K562 (cell line): ENCODE results near the gene HERPUD2. TPM values are rescaled to one million over a fixed set of nuclear protein-coding genes. Genes with fewer than 3 reads are reported as not detected.

Experiments
- ATAC-seq: fragments of 200-7000 bp; cut with Tn5 transposase; 3 replicates; pipeline ENCODE4 v1.9.1; 2020; ENCODE audit warnings: moderate library complexity
- BruUV-seq: library from RNA; stranded (reverse); fragments of 400-500 nt; replicated peaks from 2 replicates; lab custom pipeline; 2021; lab: Mats Ljungman, UMichigan
- CTCF ChIA-PET: fragments of 300-600 bp; formaldehyde crosslinking; extraction: SDS; loops from one replicate; lab custom pipeline; 2021; ENCODE audit warnings: low intra/inter-chr PET ratio; lab: Yijun Ruan, JAX
- POLR2A ChIA-PET: fragments of 300-600, 350-650 bp; sonication (Branson Sonifier 250); formaldehyde crosslinking; extraction: SDS; loops from one replicate; lab custom pipeline; 2021; ENCODE audit warnings: antibody characterized with exemption, inconsistent platforms; lab: Yijun Ruan, JAX
- DNase-seq, 4 experiments: peaks; one replicate each; pipeline versions ENCODE4 v3.0.0 to v3.0.0-alpha.2; 2011 to 2018; ENCODE audit warnings: low spot score in 3 of 4, mixed read lengths in 3 of 4; ENCODE audit errors: extremely low read depth in 1 of 4
- FAIRE-seq: peaks from 2 replicates; lab custom pipeline; 2011; peaks lifted over from hg19 to GRCh38; lab: Jason Lieb, UNC
- H2AFZ ChIP-seq: 2 replicates; pipeline ENCODE4 v1.6.0; 2011; ENCODE audit warnings: low read depth, low read length, control low read depth, inconsistent platforms
- H3K27ac ChIP-seq: fragments of 200-600 bp; 3 replicates; pipeline ENCODE4 v1.8.0; 2011; ENCODE audit warnings: low read depth, mild to moderate bottlenecking, control low read depth, inconsistent platforms, low read length, moderate library complexity, mixed read lengths; ENCODE audit errors: extremely low read depth
- H3K27me3 ChIP-seq, 2 experiments: fragments of 300-600 bp in 1 of 2; 2 replicates in 1 of 2; 3 replicates in 1 of 2; pipeline versions ENCODE4 v1.6.0 to v1.8.0; 2011; ENCODE audit warnings: inconsistent platforms in 2 of 2, low read length in 2 of 2, mild to moderate bottlenecking in 1 of 2, mixed read lengths in 1 of 2, moderate library complexity in 1 of 2; ENCODE audit not compliant: control insufficient read depth in 2 of 2, insufficient read depth in 2 of 2
- H3K36me3 ChIP-seq: fragments of 300-600 bp; 3 replicates; pipeline ENCODE4 v1.8.0; 2011; ENCODE audit warnings: mild to moderate bottlenecking, low read length, inconsistent platforms; ENCODE audit not compliant: control insufficient read depth, insufficient read depth
- H3K4me1 ChIP-seq, 2 experiments: fragments of 200-600 bp in 1 of 2; replicated peaks in 1 of 2; 2 replicates in 1 of 2; 3 replicates in 1 of 2; pipeline versions ENCODE4 v1.5.1 to v1.8.0; 2011; ENCODE audit warnings: inconsistent platforms in 2 of 2, low read length in 2 of 2, mild to moderate bottlenecking in 1 of 2, mixed read lengths in 1 of 2, moderate library complexity in 1 of 2; ENCODE audit not compliant: control insufficient read depth in 2 of 2, insufficient read depth in 2 of 2
- H3K4me2 ChIP-seq: 2 replicates; pipeline ENCODE4 v1.6.1; 2011; ENCODE audit warnings: low read length, control low read depth, inconsistent platforms, mixed read lengths; ENCODE audit not compliant: insufficient read depth
- H3K4me3 ChIP-seq: fragments of 200-600 bp; sonication (generic), shearing (Covaris generic); 2 replicates; pipeline ENCODE4 v1.5.1; 2016; ENCODE audit warnings: control low read depth, inconsistent platforms
- H3K79me2 ChIP-seq: fragments of 200-600 bp; 3 replicates; pipeline ENCODE4 v1.8.0; 2011; ENCODE audit warnings: low read length, inconsistent platforms; ENCODE audit not compliant: control insufficient read depth, insufficient read depth
- H3K9ac ChIP-seq, 2 experiments: 2 replicates each; pipeline versions ENCODE4 v1.6.0 to v1.6.1; 2011; ENCODE audit warnings: low read depth in 2 of 2, low read length in 2 of 2, control low read depth in 1 of 2, inconsistent platforms in 1 of 2, mild to moderate bottlenecking in 1 of 2, mixed read lengths in 1 of 2; ENCODE audit not compliant: insufficient read depth in 1 of 2
- H3K9me1 ChIP-seq: one replicate; pipeline ENCODE4 v1.6.0; 2011; ENCODE audit warnings: inconsistent platforms, mild to moderate bottlenecking, low read length, moderate library complexity; ENCODE audit not compliant: control insufficient read depth, insufficient read depth
- H3K9me3 ChIP-seq: replicated peaks from 2 replicates; pipeline ENCODE4 v1.5.1; 2011; ENCODE audit warnings: low read depth, low read length, inconsistent platforms; ENCODE audit not compliant: control insufficient read depth, insufficient read depth
- H4K20me1 ChIP-seq: replicated peaks from 2 replicates; pipeline ENCODE4 v1.6.1; 2011; ENCODE audit warnings: low read length, inconsistent platforms, mixed read lengths; ENCODE audit not compliant: control insufficient read depth, insufficient read depth
- BACH1 ChIP-seq: fragments of 200-800 bp; sonication (Bioruptor generic); IDR thresholded peaks from 2 replicates; pipeline ENCODE4 v1.6.1; 2016; ENCODE audit warnings: missing genetic modification characterization, missing compliant biosample characterization
- CXXC5 ChIP-seq: fragments of 250-450 bp; sonication (Bioruptor Pico); IDR thresholded peaks from 2 replicates; pipeline ENCODE4 v1.8.0; 2022; ENCODE audit warnings: inconsistent platforms, mild to moderate bottlenecking, moderate library complexity
- E2F4 ChIP-seq: sonication (generic); formaldehyde crosslinking; IDR thresholded peaks from 2 replicates; pipeline ENCODE4 v1.8.0; 2022; ENCODE audit warnings: mild to moderate bottlenecking, low read depth, missing genetic modification reagents
- FOXA3 ChIP-seq, 2 experiments: fragments of 450-650 bp in 1 of 2; sonication (generic) in 1 of 2; formaldehyde crosslinking; IDR thresholded peaks in 1 of 2; conservative IDR thresholded peaks in 1 of 2; 2 replicates each; pipeline versions ENCODE4 v1.4.0 to v1.8.0; 2020 to 2022; ENCODE audit warnings: mild to moderate bottlenecking in 2 of 2, missing genetic modification reagents in 1 of 2
- ILF3 ChIP-seq: fragments of 450-650 bp; IDR thresholded peaks from 2 replicates; pipeline ENCODE4 v1.6.1; 2018; ENCODE audit warnings: antibody characterized with exemption, mild to moderate bottlenecking, moderate library complexity, borderline replicate concordance
- ILK ChIP-seq: fragments of 450-650 bp; IDR thresholded peaks from 2 replicates; pipeline ENCODE4 v1.6.1; 2016; ENCODE audit warnings: missing genetic modification characterization, low read depth, mild to moderate bottlenecking, missing compliant biosample characterization, moderate library complexity, borderline replicate concordance
- LARP7 ChIP-seq: fragments of 450-650 bp; IDR thresholded peaks from 2 replicates; pipeline ENCODE4 v1.6.1; 2016
- MCM5 ChIP-seq: fragments of 450-650 bp; IDR thresholded peaks from 2 replicates; pipeline ENCODE4 v1.6.1; 2016; ENCODE audit warnings: low read depth
- PHB ChIP-seq: fragments of 250-450 bp; sonication (Bioruptor Pico); IDR thresholded peaks from 2 replicates; pipeline ENCODE4 v1.5.0; 2021
- SMARCE1 ChIP-seq: fragments of 450-650 bp; IDR thresholded peaks from 2 replicates; pipeline ENCODE4 v1.7.1; 2016; ENCODE audit warnings: mild to moderate bottlenecking
- XRCC4 ChIP-seq: IDR thresholded peaks from one replicate; pipeline ENCODE4 v1.6.1; 2011; ENCODE audit not compliant: insufficient read depth, insufficient read length; ENCODE audit errors: extremely low read depth
- YBX1 ChIP-seq: fragments of 450-650 bp; IDR thresholded peaks from 2 replicates; pipeline ENCODE4 v1.7.1; 2016; ENCODE audit warnings: mild to moderate bottlenecking
- YY1 ChIP-seq, 3 experiments: IDR thresholded peaks; 2 replicates each; pipeline ENCODE4 v1.6.1; 2011; ENCODE audit warnings: low read length in 2 of 3, mild to moderate bottlenecking in 2 of 3, moderate library complexity in 2 of 3, borderline replicate concordance in 1 of 3, control low read depth in 1 of 3, low read depth in 1 of 3; ENCODE audit not compliant: insufficient read depth in 3 of 3, insufficient replicate concordance in 2 of 3, control insufficient read depth in 1 of 3, insufficient read length in 1 of 3; ENCODE audit errors: extremely low read depth in 1 of 3
- ZNF24 ChIP-seq: fragments of 450-650 bp; IDR thresholded peaks from 2 replicates; pipeline ENCODE4 v1.6.1; 2016
- ZNF274 ChIP-seq: IDR thresholded peaks from 2 replicates; pipeline ENCODE4 v1.6.1; 2011; ENCODE audit warnings: low read depth, mild to moderate bottlenecking, low read length, moderate library complexity, borderline replicate concordance
- ZNF444 ChIP-seq: fragments of 250-450 bp; sonication (Bioruptor Pico); IDR thresholded peaks from 2 replicates; pipeline ENCODE4 v1.4.0; 2020; ENCODE audit warnings: mild to moderate bottlenecking, moderate library complexity
- ZNF583 ChIP-seq: fragments of 250-450 bp; sonication (Bioruptor Pico); IDR thresholded peaks from 2 replicates; pipeline ENCODE4 v1.4.0; 2020
- ZNF780A ChIP-seq: fragments of 250-450 bp; sonication (Bioruptor Pico); IDR thresholded peaks from 2 replicates; pipeline ENCODE4 v1.5.0; 2021; ENCODE audit warnings: mild to moderate bottlenecking
- WGBS: fragments of 100-300 bp; shearing (Covaris generic); methylation state at CpG from one replicate; pipeline ENCODE4 v1.1.6; 2016; ENCODE audit warnings: low coverage, mixed read lengths; ENCODE audit not compliant: insufficient coverage; ENCODE audit errors: missing lambda C conversion rate; 5-methylcytosine and 5-hydroxymethylcytosine counted together
- in situ Hi-C: fragments of 300-500 bp; cut with MboI; formaldehyde crosslinking; loops from 4 replicates; pipeline ENCODE4 v1.15.0; 2018; ENCODE audit warnings: inconsistent platforms, mixed read lengths
- intact Hi-C: fragments of 100-400 bp; cut with micrococcal nuclease; formaldehyde crosslinking; loops from 2 replicates; pipeline ENCODE4 v1.14.2; 2022
- polyA plus RNA-seq, 8 experiments: library from polyadenylated mRNA; depleted of rRNA in 4 of 8; stranded (reverse) in 5 of 8; unstranded in 3 of 8; fragments of >200 nt; fragmentation: Nextera tagmentation in 2 of 8; fragmentation: Illumina TruSeq in 1 of 8; extraction: Ambion mirVana in 2 of 8; extraction: Trizol in 1 of 8; gene quantifications; 2 replicates each; pipeline versions ENCODE4 v1.2.1 to v1.2.3, GENCODE V29; 2011 to 2014; ENCODE audit warnings: inconsistent platforms in 1 of 8, missing spikeins in 1 of 8
- total RNA-seq, 7 experiments: library from RNA; depleted of rRNA in 6 of 7; stranded (reverse); fragments of >200 nt in 6 of 7; fragmentation: Illumina TruSeq in 2 of 7; extraction: Trizol in 2 of 7; gene quantifications; 2 replicates each; pipeline versions ENCODE4 v1.2.1 to v1.2.3, GENCODE V29; 2011 to 2021; ENCODE audit warnings: low replicate concordance in 1 of 7
- TF ChIP-seq, protein P1 (sequence below): fragments of 250-450 bp; sonication (Bioruptor Pico); IDR thresholded peaks from 2 replicates; pipeline ENCODE4 v1.8.0; 2022; ENCODE audit warnings: moderate library complexity, mild to moderate bottlenecking, inconsistent platforms

The HERPUD2 gene
- total and polyA plus RNA-seq, 9 of the 15 experiments (the other 6 are each of a cell fraction or from before 2014, with no cell fraction given), result 4.1 to 28.5 (median 12.3) TPM

- peaks cover 0 to 3% of the 10 kb centered on the region in 2 experiments; a peak in 2 of 5 replicates for H3K27me3 ChIP-seq
- H3K4me1 ChIP-seq, result no peaks in the 10 kb centered on the region
- 0% methylated on average over 3 of the region's 3 CpGs for WGBS
- in situ Hi-C loops (no loop called here), intact Hi-C loops (no loop called here)
- H3K27ac ChIP-seq, result no peak overlapping the region
- H4K20me1 ChIP-seq, result no peaks in the 10 kb centered on the region
- ATAC-seq, result no peak
- no peaks in the 10 kb centered on the region for H3K36me3 ChIP-seq
- H2AFZ ChIP-seq, result no peak overlapping the region
- TF ChIP-seq MCM5 (no peak), XRCC4 (no peak), ZNF444 (CRISPR knock-in tag) (no peak), ZNF274 (no peak), LARP7 (no peak), ZNF583 (CRISPR knock-in tag) (no peak), SMARCE1 (no peak), ZNF780A (CRISPR knock-in tag) (no peak), YY1 (IDR thresholded peaks at IDR 0.05; ENCODE audit: borderline replicate concordance in 1 of 3, control insufficient read depth in 1 of 3, extremely low read depth in 1 of 3, insufficient read depth in 3 of 3, insufficient read length in 1 of 3, insufficient replicate concordance in 2 of 3, low read depth in 1 of 3, low read length in 2 of 3) (no peak), ILK (tag) (no peak), ZNF24 (no peak), YBX1 (no peak), ILF3 (no peak), FOXA3 (CRISPR knock-in tag; conservative IDR thresholded peaks at IDR 0.05 in 1 of 2, IDR thresholded peaks at IDR 0.05 in 1 of 2) (no peak), BACH1 (tag) (no peak), E2F4 (CRISPR knock-in tag) (no peak), PHB (CRISPR knock-in tag) (no peak), CXXC5 (CRISPR knock-in tag) (no peak)
- TF ChIP-seq, protein P1, sequence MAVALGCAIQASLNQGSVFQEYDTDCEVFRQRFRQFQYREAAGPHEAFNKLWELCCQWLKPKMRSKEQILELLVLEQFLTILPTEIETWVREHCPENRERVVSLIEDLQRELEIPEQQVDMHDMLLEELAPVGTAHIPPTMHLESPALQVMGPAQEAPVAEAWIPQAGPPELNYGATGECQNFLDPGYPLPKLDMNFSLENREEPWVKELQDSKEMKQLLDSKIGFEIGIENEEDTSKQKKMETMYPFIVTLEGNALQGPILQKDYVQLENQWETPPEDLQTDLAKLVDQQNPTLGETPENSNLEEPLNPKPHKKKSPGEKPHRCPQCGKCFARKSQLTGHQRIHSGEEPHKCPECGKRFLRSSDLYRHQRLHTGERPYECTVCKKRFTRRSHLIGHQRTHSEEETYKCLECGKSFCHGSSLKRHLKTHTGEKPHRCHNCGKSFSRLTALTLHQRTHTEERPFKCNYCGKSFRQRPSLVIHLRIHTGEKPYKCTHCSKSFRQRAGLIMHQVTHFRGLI (CRISPR knock-in tag), result no peak
- no peaks in the 10 kb centered on the region for H3K9me1 ChIP-seq
- no peak for DNase-seq
- ChIA-PET CTCF (no interaction called here), POLR2A (interaction anchor here (1.3 kb wide), 1 partner anchor 10 kb away, joined by 3 read pairs; no protein-coding TSS in a partner anchor)
- no peak overlapping the region for H3K4me2 ChIP-seq
- no peak for FAIRE-seq
- H3K9ac ChIP-seq, result no peak overlapping the region
- BruUV-seq, result no TSS peak
- H3K4me3 ChIP-seq, result no peak overlapping the region
- H3K79me2 ChIP-seq, result no peaks in the 10 kb centered on the region
- H3K9me3 ChIP-seq, result no peaks in the 10 kb centered on the region
Measured at GRCh38 chr7:35735396-35735795, 40.5 kb upstream of the HERPUD2 start.
